Activated CD4-positive, CD25-positive, alpha-beta regulatory T cell treated with anti-CD3 and anti-CD28 coated beads, Interleukin-2, amount 50 U/mL, for 72 hours (primary cell): ENCODE data around the gene CASTOR2.
"Not testable (repeated sequence)": the region's sequence is repeated elsewhere in the genome, so short reads cannot be mapped to it uniquely, and the experiment has no call there.

Source experiments
- DNase-seq: peaks from one replicate; pipeline ENCODE4 v3.0.0; 2021

CASTOR2 gene

GRCh38 chr7:74964511-74965119 is at the start of gene CASTOR2:
Gene CASTOR2, plus strand, starts transcription at chr7:74964705. Its CDS starts 281 bp downstream, at chr7:74964986.
- DNase-seq, result peak; percentile 66

- DNase-seq, result not testable (repeated sequence)
Measured at GRCh38 chr7:74922321-74922890, 42.1 kb upstream of the CASTOR2 start.

- not testable (repeated sequence) for DNase-seq
Measured at GRCh38 chr7:74923644-74924043, 40.9 kb upstream of the CASTOR2 start.

- DNase-seq, result not testable (repeated sequence)
Measured at GRCh38 chr7:74926968-74927367, 37.5 kb upstream of the CASTOR2 start.

- not testable (repeated sequence) for DNase-seq
Measured at GRCh38 chr7:74931563-74932328, 32.8 kb upstream of the CASTOR2 start.

- not testable (repeated sequence) for DNase-seq
Measured at GRCh38 chr7:74939429-74939828, 25.1 kb upstream of the CASTOR2 start.

- DNase-seq, result not testable (repeated sequence)
Measured at GRCh38 chr7:74941302-74942069, 23.0 kb upstream of the CASTOR2 start.

- not testable (repeated sequence) for DNase-seq
Measured at GRCh38 chr7:74943923-74944322, 20.6 kb upstream of the CASTOR2 start.

GRCh38 chr7:74947741-74948140 is 16.8 kb upstream of the CASTOR2 start:
- not testable (repeated sequence) for DNase-seq

GRCh38 chr7:74953774-74954173 is 10.7 kb upstream of the CASTOR2 start:
- not testable (repeated sequence) for DNase-seq

GRCh38 chr7:74958328-74958727 is 6.2 kb upstream of the CASTOR2 start:
- DNase-seq, result not testable (repeated sequence)

GRCh38 chr7:74963704-74964510 is 598 bp upstream of the CASTOR2 start:
- not testable (repeated sequence) for DNase-seq

- not testable (repeated sequence) for DNase-seq
Measured at GRCh38 chr7:74966208-74966854, 1.8 kb downstream of the CASTOR2 start.

- DNase-seq, result not testable (repeated sequence)
Measured at GRCh38 chr7:74966909-74967308, 2.4 kb downstream of the CASTOR2 start.

GRCh38 chr7:74971431-74971830 is 6.9 kb downstream of the CASTOR2 start:
- DNase-seq, result not testable (repeated sequence)

- DNase-seq, result not testable (repeated sequence)
Measured at GRCh38 chr7:74972377-74972776, 7.9 kb downstream of the CASTOR2 start.

- not testable (repeated sequence) for DNase-seq
Measured at GRCh38 chr7:74975959-74976358, 11.5 kb downstream of the CASTOR2 start.

GRCh38 chr7:74977523-74977922 is 13.0 kb downstream of the CASTOR2 start:
- not testable (repeated sequence) for DNase-seq

- DNase-seq, result not testable (repeated sequence)
Measured at GRCh38 chr7:74988436-74988835, 23.9 kb downstream of the CASTOR2 start.

- no peak for DNase-seq
Measured at GRCh38 chr7:74993121-74993520, 28.6 kb downstream of the CASTOR2 start.

- DNase-seq, result not testable (repeated sequence)
Measured at GRCh38 chr7:74994869-74995543, 30.5 kb downstream of the CASTOR2 start.
